Right lobe of liver (tissue), 4 donors: ENCODE data around the gene NOM1.

Experiments
- POLR2A ChIP-seq: fragments of 450-650 bp; IDR thresholded peaks from one replicate; pipeline ENCODE4 v1.6.1; 2017; ENCODE audit warnings: antibody characterized with exemption, mild to moderate bottlenecking
- TF ChIP-seq, protein P1 (sequence below), 4 donors: fragments of 200-600 bp in 3 of 4; fragments of 450-650 bp in 1 of 4; IDR thresholded peaks; one replicate each; pipeline versions ENCODE4 v1.5.1 to v1.8.0; 2016 to 2022; ENCODE audit warnings: antibody characterized with exemption in 4 of 4, mild to moderate bottlenecking in 2 of 4
- donor health status: DM: no; HTN: no; CAD: no.
- donor health status: DM: no; HTN: no; CAD: no.
- donor health status: DM: no; HTN: yes; CAD: no.

DNA sequence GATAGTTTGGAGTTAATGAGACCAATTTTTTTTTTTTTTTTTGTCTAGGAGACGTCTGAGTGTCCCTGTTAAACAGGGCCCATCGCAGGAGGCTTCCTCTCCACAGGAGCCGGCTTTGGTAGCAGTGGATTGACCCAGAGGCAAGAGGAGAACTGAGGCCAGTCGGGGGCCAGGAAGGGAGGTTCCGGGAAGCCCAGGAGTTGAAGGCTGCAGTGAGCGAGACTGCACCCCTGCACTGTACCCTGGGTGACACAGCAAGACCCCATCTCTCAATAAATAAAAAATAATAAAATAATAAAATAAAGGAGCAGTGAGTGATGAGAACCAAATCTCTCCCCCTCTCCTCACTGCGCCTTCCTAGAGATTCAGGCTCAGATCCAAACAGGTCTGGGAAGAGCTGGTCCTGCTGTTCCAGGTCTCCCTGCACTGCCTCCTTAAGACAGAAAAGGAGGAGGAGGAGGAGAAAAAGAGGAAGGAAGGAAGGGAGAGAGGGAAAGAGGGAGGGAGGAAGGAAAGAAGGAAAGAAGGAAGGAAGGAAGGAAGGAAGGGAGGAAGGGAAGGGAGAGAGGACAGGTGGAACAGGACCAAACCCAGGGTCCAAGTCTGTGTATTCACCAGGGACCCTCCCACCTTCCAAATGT lies 57.4 kb downstream of the NOM1 start:
- TF ChIP-seq, protein P1, sequence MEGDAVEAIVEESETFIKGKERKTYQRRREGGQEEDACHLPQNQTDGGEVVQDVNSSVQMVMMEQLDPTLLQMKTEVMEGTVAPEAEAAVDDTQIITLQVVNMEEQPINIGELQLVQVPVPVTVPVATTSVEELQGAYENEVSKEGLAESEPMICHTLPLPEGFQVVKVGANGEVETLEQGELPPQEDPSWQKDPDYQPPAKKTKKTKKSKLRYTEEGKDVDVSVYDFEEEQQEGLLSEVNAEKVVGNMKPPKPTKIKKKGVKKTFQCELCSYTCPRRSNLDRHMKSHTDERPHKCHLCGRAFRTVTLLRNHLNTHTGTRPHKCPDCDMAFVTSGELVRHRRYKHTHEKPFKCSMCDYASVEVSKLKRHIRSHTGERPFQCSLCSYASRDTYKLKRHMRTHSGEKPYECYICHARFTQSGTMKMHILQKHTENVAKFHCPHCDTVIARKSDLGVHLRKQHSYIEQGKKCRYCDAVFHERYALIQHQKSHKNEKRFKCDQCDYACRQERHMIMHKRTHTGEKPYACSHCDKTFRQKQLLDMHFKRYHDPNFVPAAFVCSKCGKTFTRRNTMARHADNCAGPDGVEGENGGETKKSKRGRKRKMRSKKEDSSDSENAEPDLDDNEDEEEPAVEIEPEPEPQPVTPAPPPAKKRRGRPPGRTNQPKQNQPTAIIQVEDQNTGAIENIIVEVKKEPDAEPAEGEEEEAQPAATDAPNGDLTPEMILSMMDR (IDR thresholded peaks at IDR 0.05): no peak
- TF ChIP-seq POLR2A: no peak
